ENCODE measurements around the gene C17orf78. TPM values are rescaled to one million over a fixed set of nuclear protein-coding genes. Genes with fewer than 3 reads are reported as not detected.
"Not testable (repeated sequence)": the region's sequence is repeated elsewhere in the genome, so short reads cannot be mapped to it uniquely, and the experiment has no call there.

C17orf78 gene
- polyA plus RNA-seq, 4 donors = 0.12 to 0.40 TPM; not detected in 2

GRCh38 chr17:37430051-37430627 lies 54.4 kb downstream of the C17orf78 start:
- DNase-seq (ENCODE audit: low read depth in 4 of 4, low spot score in 3 of 4) = no peak

GRCh38 chr17:37432671-37433070 lies 56.9 kb downstream of the C17orf78 start:
- DNase-seq (ENCODE audit: low read depth in 4 of 4, low spot score in 3 of 4) = no peak

- DNase-seq (ENCODE audit: low read depth in 4 of 4, low spot score in 3 of 4) = no peak
These were observed 62.4 kb downstream of the C17orf78 start for GRCh38 chr17:37438141-37438540.

- no peak for DNase-seq (ENCODE audit: low read depth in 4 of 4, low spot score in 3 of 4)
These were observed 64.6 kb downstream of the C17orf78 start for GRCh38 chr17:37440424-37440823.

GRCh38 chr17:37441369-37442014 lies 65.7 kb downstream of the C17orf78 start:
- not testable (repeated sequence) for DNase-seq (ENCODE audit: low read depth in 4 of 4, low spot score in 3 of 4)

Other genes starting within 250 kb of the C17orf78 start
- 10 to 100 TPM; 37.4 to 46.2 (median 42.6) TPM for gene ACACA, start 30.9 kb downstream of the C17orf78 start, polyA plus RNA-seq (ENCODE audit: insufficient read length in 4 of 4)
- 10 to 100 TPM; 16.6 to 28.8 (median 21.6) TPM for gene TADA2A, start 30.9 kb downstream of the C17orf78 start, polyA plus RNA-seq (ENCODE audit: insufficient read length in 4 of 4)
- gene DUSP14, start 113.9 kb downstream of the C17orf78 start, polyA plus RNA-seq (ENCODE audit: insufficient read length in 4 of 4) = 10 to 100 TPM; 13.1 to 17.1 (median 13.4) TPM
- 10 to 100 TPM; 32.6 to 47.8 (median 43.6) TPM for gene SYNRG, start 233.4 kb downstream of the C17orf78 start, polyA plus RNA-seq (ENCODE audit: insufficient read length in 4 of 4)